Prostate gland (tissue), 2 donors: ENCODE results near the gene ZNF268. TPM values are rescaled to one million over a fixed set of nuclear protein-coding genes. Genes with fewer than 3 reads are reported as not detected.

Experiments
- DNase-seq: peaks from one replicate; pipeline ENCODE4 v3.0.0-alpha.2; 2019; ENCODE audit warnings: low spot score
- H3K27ac ChIP-seq, 2 donors: fragments of 200-600 bp; sonication (generic); 2 replicates each; pipeline ENCODE4 v1.5.1; 2017 to 2019
- H3K27me3 ChIP-seq: fragments of 200-600 bp; sonication (generic); replicated peaks from 2 replicates; pipeline ENCODE4 v1.5.1; 2019; ENCODE audit not compliant: insufficient read depth
- H3K36me3 ChIP-seq, 2 donors: fragments of 200-600 bp; sonication (generic); 1 replicate in 1 of 2; 2 replicates in 1 of 2; pipeline versions ENCODE4 v1.5.1 to v1.8.1; 2017 to 2019
- H3K4me1 ChIP-seq: fragments of 200-600 bp; sonication (generic); replicated peaks from 2 replicates; pipeline ENCODE4 v1.5.1; 2019
- H3K4me3 ChIP-seq, 2 donors: fragments of 200-600 bp; sonication (generic); 2 replicates each; pipeline ENCODE4 v1.5.1; 2017 to 2019
- H3K9me3 ChIP-seq: fragments of 200-600 bp; sonication (generic); 2 replicates; pipeline ENCODE4 v1.5.1; 2017
- CTCF ChIP-seq, 4 experiments: fragments of 200-600 bp in 2 of 4; fragments of 450-650 bp in 2 of 4; sonication (generic) in 2 of 4; IDR thresholded peaks; 1 replicate in 3 of 4; 2 replicates in 1 of 4; pipeline ENCODE4 v1.5.1; 2016 to 2019; ENCODE audit warnings: antibody characterized with exemption in 4 of 4, mild to moderate bottlenecking in 2 of 4, moderate library complexity in 2 of 4
- POLR2A ChIP-seq: fragments of 450-650 bp; IDR thresholded peaks from one replicate; pipeline ENCODE4 v1.6.1; 2016; ENCODE audit warnings: antibody characterized with exemption, mild to moderate bottlenecking
- POLR2AphosphoS5 ChIP-seq: sonication (generic); formaldehyde crosslinking; IDR thresholded peaks from one replicate; pipeline ENCODE4 v1.6.1; 2017; ENCODE audit warnings: antibody characterized with exemption
- WGBS: methylation state at CpG from one replicate; pipeline ENCODE4 v1.1.5; 2018; 5-methylcytosine and 5-hydroxymethylcytosine counted together
- intact Hi-C: fragments of 100-400 bp; cut with DNase I; formaldehyde crosslinking; loops from one replicate; pipeline ENCODE4 v1.14.2; 2022
- total RNA-seq, 2 donors: library from RNA; depleted of rRNA; stranded (reverse); fragments of >200 nt; gene quantifications; one replicate each; pipeline ENCODE4 v1.1.0, GENCODE V29; 2016

ZNF268 gene
- total RNA-seq, 2 donors from 2014 or later: 22.6 to 33.2 TPM

GRCh38 chr12:133206390-133206789 is 25.1 kb downstream of the ZNF268 start:
- H3K27ac ChIP-seq: no peak overlapping the region
- no peak for DNase-seq
- H3K4me1 ChIP-seq: no peaks in the 10 kb centered on the region
- intact Hi-C loops: no loop called here
- H3K36me3 ChIP-seq: peaks cover 17 to 20% of the 10 kb centered on the region in 2 donors
- TF ChIP-seq POLR2A: no peak
- TF ChIP-seq POLR2AphosphoS5: no peak
- TF ChIP-seq CTCF (IDR thresholded peaks at IDR 0.05): no peak
- no peak overlapping the region for H3K4me3 ChIP-seq
- H3K27me3 ChIP-seq: no peaks in the 10 kb centered on the region
- peaks cover 9% of the 10 kb centered on the region for H3K9me3 ChIP-seq
- WGBS: 98% methylated on average over 2 of the region's 2 CpGs

GRCh38 chr12:133215724-133216123 is 34.4 kb downstream of the ZNF268 start:
- intact Hi-C loops: no loop called here
- no peak overlapping the region for H3K4me3 ChIP-seq
- no peaks in the 10 kb centered on the region for H3K4me1 ChIP-seq
- 78% methylated on average over 3 of the region's 3 CpGs for WGBS
- no peaks in the 10 kb centered on the region for H3K9me3 ChIP-seq
- H3K27ac ChIP-seq: no peak overlapping the region
- no peak for DNase-seq
- H3K36me3 ChIP-seq: no peaks in the 10 kb centered on the region
- H3K27me3 ChIP-seq: no peaks in the 10 kb centered on the region
- TF ChIP-seq POLR2AphosphoS5 (no peak), CTCF (IDR thresholded peaks at IDR 0.05) (no peak), POLR2A (no peak)

- Histone ChIP-seq H3K36me3 (no peaks in the 10 kb centered on the region), H3K4me1 (no peaks in the 10 kb centered on the region), H3K9me3 (no peaks in the 10 kb centered on the region), H3K4me3 (no peak overlapping the region), H3K27ac (no peak overlapping the region), H3K27me3 (no peaks in the 10 kb centered on the region)
- no peak for TF ChIP-seq POLR2AphosphoS5
- TF ChIP-seq CTCF (IDR thresholded peaks at IDR 0.05): no peak
- no peak for TF ChIP-seq POLR2A
- WGBS: 93% methylated on average over 3 of the region's 3 CpGs
- intact Hi-C loops: no loop called here
- no peak for DNase-seq
These were observed 35.9 kb downstream of the ZNF268 start for GRCh38 chr12:133217219-133217618.

- intact Hi-C loops: no loop called here
- no peak for TF ChIP-seq POLR2A
- TF ChIP-seq POLR2AphosphoS5: no peak
- TF ChIP-seq CTCF (IDR thresholded peaks at IDR 0.05): no peak
- H3K9me3 ChIP-seq: no peaks in the 10 kb centered on the region
- H3K36me3 ChIP-seq: no peaks in the 10 kb centered on the region
- no peak overlapping the region for H3K27ac ChIP-seq
- WGBS: 92% methylated on average over 6 of the region's 6 CpGs
- no peak overlapping the region for H3K4me3 ChIP-seq
- no peaks in the 10 kb centered on the region for H3K27me3 ChIP-seq
- no peak for DNase-seq
- H3K4me1 ChIP-seq: no peaks in the 10 kb centered on the region
These were observed 39.2 kb downstream of the ZNF268 start for GRCh38 chr12:133220521-133220920.

DNA sequence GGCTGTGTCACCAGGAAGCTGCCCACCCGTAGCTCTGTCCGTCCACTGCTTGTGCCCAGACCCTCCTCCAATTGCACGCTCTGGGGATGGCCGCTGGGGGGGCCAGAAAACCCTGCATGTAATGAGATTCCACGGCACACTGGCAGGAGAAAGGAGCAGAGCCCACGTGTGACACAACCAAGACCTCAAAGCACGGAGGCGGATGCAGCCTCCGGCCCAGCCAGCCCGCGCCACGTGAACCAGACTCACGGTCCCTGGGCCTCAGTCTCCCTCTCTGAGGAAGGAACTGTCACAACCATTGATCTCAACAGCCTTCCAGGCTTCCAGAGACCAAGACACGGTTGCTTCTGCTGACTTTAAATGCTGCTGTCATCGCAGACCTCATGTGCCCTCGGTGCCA is 39.9 kb downstream of the ZNF268 start:
- Histone ChIP-seq H3K4me1 (no peaks in the 10 kb centered on the region), H3K27me3 (no peaks in the 10 kb centered on the region), H3K36me3 (no peaks in the 10 kb centered on the region), H3K27ac (no peak overlapping the region), H3K9me3 (no peaks in the 10 kb centered on the region), H3K4me3 (no peak overlapping the region)
- TF ChIP-seq POLR2A: no peak
- no peak for TF ChIP-seq CTCF (IDR thresholded peaks at IDR 0.05)
- TF ChIP-seq POLR2AphosphoS5: no peak
- intact Hi-C loops: no loop called here
- 87% methylated on average over 16 of the region's 16 CpGs for WGBS
- DNase-seq: no peak
